ENCODE results near the gene ZMYND10.
A peak's percentile ranks its signal among the peaks of the same experiment; 100 is the strongest.

ZMYND10 gene

GRCh38 chr3:50342813-50343633 is 2.5 kb downstream of the ZMYND10 start:
- no peaks in the 10 kb centered on the region for H3K36me3 Mint-ChIP-seq
- peak overlapping the region; percentile 28 for H3K27ac Mint-ChIP-seq
- H3K4me1 Mint-ChIP-seq (ENCODE audit: low read depth): peaks cover 49% of the 10 kb centered on the region
- H3K4me3 Mint-ChIP-seq: no peak overlapping the region
- H3K9me3 Mint-ChIP-seq (ENCODE audit: low read depth): no peaks in the 10 kb centered on the region
- no peaks in the 10 kb centered on the region for H3K27me3 Mint-ChIP-seq

GRCh38 chr3:50341996-50342650 is 3.4 kb downstream of the ZMYND10 start:
- Mint-ChIP-seq H3K27ac (peak overlapping the region; percentile 16), H3K27me3 (no peaks in the 10 kb centered on the region), H3K9me3 (ENCODE audit: low read depth) (no peaks in the 10 kb centered on the region), H3K4me3 (no peak overlapping the region), H3K36me3 (no peaks in the 10 kb centered on the region), H3K4me1 (ENCODE audit: low read depth) (peaks cover 43% of the 10 kb centered on the region)

GRCh38 chr3:50341537-50341936 is 4.0 kb downstream of the ZMYND10 start:
- no peaks in the 10 kb centered on the region for H3K27me3 Mint-ChIP-seq
- H3K27ac Mint-ChIP-seq: peak overlapping the region; percentile 92
- no peaks in the 10 kb centered on the region for H3K36me3 Mint-ChIP-seq
- H3K4me1 Mint-ChIP-seq (ENCODE audit: low read depth): peaks cover 42% of the 10 kb centered on the region
- no peaks in the 10 kb centered on the region for H3K9me3 Mint-ChIP-seq (ENCODE audit: low read depth)
- H3K4me3 Mint-ChIP-seq: peak overlapping the region; percentile 82

GRCh38 chr3:50340448-50341329 is 4.8 kb downstream of the ZMYND10 start, which contains the start of gene RASSF1:
Gene RASSF1 (minus strand): TSS chr3:50340836. CDS start chr3:50340805, 31 bp downstream.
- Mint-ChIP-seq H3K36me3 (no peaks in the 10 kb centered on the region), H3K27ac (peak within 1 kb of the TSS; percentile 99), H3K27me3 (no peaks in the 10 kb centered on the region), H3K4me3 (peak within 1 kb of the TSS; percentile 99), H3K4me1 (ENCODE audit: low read depth) (peaks cover 43% of the 10 kb centered on the region), H3K9me3 (ENCODE audit: low read depth) (no peaks in the 10 kb centered on the region)

GRCh38 chr3:50340147-50340447 is 5.4 kb downstream of the ZMYND10 start:
- Mint-ChIP-seq H3K27ac (peak overlapping the region; percentile 99), H3K36me3 (no peaks in the 10 kb centered on the region), H3K4me3 (peak overlapping the region; percentile 99), H3K27me3 (no peaks in the 10 kb centered on the region), H3K4me1 (ENCODE audit: low read depth) (peaks cover 47% of the 10 kb centered on the region), H3K9me3 (ENCODE audit: low read depth) (no peaks in the 10 kb centered on the region)

- peak overlapping the region; percentile 99 for H3K4me3 Mint-ChIP-seq
- H3K4me1 Mint-ChIP-seq (ENCODE audit: low read depth): peaks cover 46% of the 10 kb centered on the region
- no peaks in the 10 kb centered on the region for H3K9me3 Mint-ChIP-seq (ENCODE audit: low read depth)
- no peaks in the 10 kb centered on the region for H3K36me3 Mint-ChIP-seq
- H3K27ac Mint-ChIP-seq: peak overlapping the region; percentile 99
- no peaks in the 10 kb centered on the region for H3K27me3 Mint-ChIP-seq
These were observed 5.9 kb downstream of the ZMYND10 start for GRCh38 chr3:50339485-50340146.

GRCh38 chr3:50338965-50339364 is 6.6 kb downstream of the ZMYND10 start:
- H3K4me1 Mint-ChIP-seq (ENCODE audit: low read depth): peaks cover 53% of the 10 kb centered on the region
- H3K27me3 Mint-ChIP-seq: no peaks in the 10 kb centered on the region
- no peaks in the 10 kb centered on the region for H3K9me3 Mint-ChIP-seq (ENCODE audit: low read depth)
- peak overlapping the region; percentile 99 for H3K4me3 Mint-ChIP-seq
- H3K36me3 Mint-ChIP-seq: no peaks in the 10 kb centered on the region
- H3K27ac Mint-ChIP-seq: peak overlapping the region; percentile 99

GRCh38 chr3:50337175-50337861 is 8.2 kb downstream of the ZMYND10 start:
- Mint-ChIP-seq H3K27ac (peak overlapping the region; percentile 99), H3K27me3 (no peaks in the 10 kb centered on the region), H3K9me3 (ENCODE audit: low read depth) (no peaks in the 10 kb centered on the region), H3K4me1 (ENCODE audit: low read depth) (peaks cover 58% of the 10 kb centered on the region), H3K4me3 (peak overlapping the region; percentile 99), H3K36me3 (no peaks in the 10 kb centered on the region)

- no peaks in the 10 kb centered on the region for H3K36me3 Mint-ChIP-seq
- no peaks in the 10 kb centered on the region for H3K9me3 Mint-ChIP-seq (ENCODE audit: low read depth)
- peaks cover 58% of the 10 kb centered on the region for H3K4me1 Mint-ChIP-seq (ENCODE audit: low read depth)
These were observed 8.9 kb downstream of the ZMYND10 start for GRCh38 chr3:50336452-50337174.

GRCh38 chr3:50334339-50335075 is 11.0 kb downstream of the ZMYND10 start:
- peak overlapping the region; percentile 99 for H3K4me3 Mint-ChIP-seq
- H3K36me3 Mint-ChIP-seq: no peaks in the 10 kb centered on the region
- H3K27ac Mint-ChIP-seq: peak overlapping the region; percentile 81
- no peaks in the 10 kb centered on the region for H3K27me3 Mint-ChIP-seq
- no peaks in the 10 kb centered on the region for H3K9me3 Mint-ChIP-seq (ENCODE audit: low read depth)
- peaks cover 46% of the 10 kb centered on the region for H3K4me1 Mint-ChIP-seq (ENCODE audit: low read depth)

More at GRCh38 chr3:50336452-50337174, 8.9 kb downstream of the ZMYND10 start:
- Mint-ChIP-seq H3K27ac (peak overlapping the region; percentile 99), H3K27me3 (no peaks in the 10 kb centered on the region), H3K4me3 (peak overlapping the region; percentile 99)

- peak overlapping the region; percentile 99 for H3K4me3 Mint-ChIP-seq
- H3K4me1 Mint-ChIP-seq (ENCODE audit: low read depth): peaks cover 39% of the 10 kb centered on the region
- peak overlapping the region; percentile 81 for H3K27ac Mint-ChIP-seq
- no peaks in the 10 kb centered on the region for H3K27me3 Mint-ChIP-seq
- no peaks in the 10 kb centered on the region for H3K9me3 Mint-ChIP-seq (ENCODE audit: low read depth)
- no peaks in the 10 kb centered on the region for H3K36me3 Mint-ChIP-seq
These were observed 11.7 kb downstream of the ZMYND10 start for GRCh38 chr3:50333744-50334328.

GRCh38 chr3:50331364-50331907 is 14.1 kb downstream of the ZMYND10 start:
- Mint-ChIP-seq H3K4me1 (ENCODE audit: low read depth) (peaks cover 40% of the 10 kb centered on the region), H3K27ac (no peak overlapping the region), H3K36me3 (no peaks in the 10 kb centered on the region), H3K4me3 (no peak overlapping the region), H3K27me3 (no peaks in the 10 kb centered on the region), H3K9me3 (ENCODE audit: low read depth) (no peaks in the 10 kb centered on the region)
